Loucy (cell line): Measurements from ENCODE around the gene SAP30.

Source experiments
- CTCF ChIP-seq: fragments of 200-600 bp; sonication (generic); conservative IDR thresholded peaks from 2 replicates; pipeline ENCODE4 v1.5.1; 2014; ENCODE audit warnings: mild to moderate bottlenecking, antibody characterized with exemption, low read length
- EZH2phosphoT487 ChIP-seq: fragments of 200-600 bp; IDR thresholded peaks from 2 replicates; pipeline ENCODE4 v1.6.1; 2018; ENCODE audit warnings: antibody characterized with exemption, mild to moderate bottlenecking, moderate library complexity, borderline replicate concordance

GRCh38 chr4:173334891-173335752 lies 35.6 kb upstream of the SAP30 start:
- TF ChIP-seq CTCF (no peak), EZH2phosphoT487 (no peak)
